NB4 (cell line): ENCODE data around the gene CUEDC2.

Experiments used
- DNase-seq: peaks from one replicate; pipeline ENCODE4 v3.0.0; 2010; ENCODE audit warnings: low read depth
- H3K4me3 ChIP-seq: one replicate; pipeline ENCODE4 v1.5.1; 2011; ENCODE audit warnings: mild to moderate bottlenecking, low read depth, low read length, moderate library complexity
- CTCF ChIP-seq: IDR thresholded peaks from one replicate; pipeline ENCODE4 v1.5.1; 2012; ENCODE audit warnings: low read depth, low read length
- MAX ChIP-seq: IDR thresholded peaks from 2 replicates; pipeline ENCODE4 v1.6.1; 2011; ENCODE audit warnings: low read depth, low read length
- MYC ChIP-seq: IDR thresholded peaks from 2 replicates; pipeline ENCODE4 v1.6.1; 2011; ENCODE audit warnings: low read depth, low read length
- POLR2A ChIP-seq: IDR thresholded peaks from 2 replicates; pipeline ENCODE4 v1.6.1; 2011; ENCODE audit warnings: mild to moderate bottlenecking; ENCODE audit not compliant: insufficient read length; ENCODE audit errors: extremely low read depth

CUEDC2 gene

GRCh38 chr10:102410429-102411073 is 21.8 kb downstream of the CUEDC2 start:
- TF ChIP-seq CTCF (no peak), POLR2A (no peak), MYC (no peak), MAX (no peak)
- no peak overlapping the region for H3K4me3 ChIP-seq
- DNase-seq = no peak

GRCh38 chr10:102409604-102410428 is 22.6 kb downstream of the CUEDC2 start:
- no peak overlapping the region for H3K4me3 ChIP-seq
- no peak for DNase-seq

GRCh38 chr10:102408728-102409603 is 23.4 kb downstream of the CUEDC2 start:
- H3K4me3 ChIP-seq = no peak overlapping the region
- DNase-seq = no peak
- no peak for TF ChIP-seq MAX
- TF ChIP-seq POLR2A = no peak
- no peak for TF ChIP-seq CTCF
- no peak for TF ChIP-seq MYC

More at GRCh38 chr10:102409604-102410428, 22.6 kb downstream of the CUEDC2 start:
- TF ChIP-seq MYC (no peak), POLR2A (no peak), CTCF (no peak), MAX (no peak)

- TF ChIP-seq MAX = no peak
- no peak for TF ChIP-seq POLR2A
- no peak for TF ChIP-seq MYC
- no peak for TF ChIP-seq CTCF
- no peak for DNase-seq
- no peak overlapping the region for H3K4me3 ChIP-seq
Observed at GRCh38 chr10:102408131-102408727, 24.1 kb downstream of the CUEDC2 start.

- TF ChIP-seq POLR2A (no peak), MYC (no peak), CTCF (no peak), MAX (no peak)
- DNase-seq = no peak
- H3K4me3 ChIP-seq = no peak overlapping the region
Observed at GRCh38 chr10:102407425-102408130, 24.8 kb downstream of the CUEDC2 start.
